OCI-LY7 (cell line): ENCODE measurements around the gene RAD51B. TPM values are rescaled to one million over a fixed set of nuclear protein-coding genes. Genes with fewer than 3 reads are reported as not detected.

Experiments
- BruUV-seq: library from RNA; stranded (reverse); fragments of 400-500 nt; replicated peaks from 2 replicates; lab custom pipeline; 2021; lab: Mats Ljungman, UMichigan
- CTCF ChIA-PET: fragments of 300-600 bp; sonication (Branson Sonifier 250); formaldehyde crosslinking; loops from one replicate; lab custom pipeline; 2022; ENCODE audit warnings: antibody characterized with exemption; ENCODE audit not compliant: unreplicated experiment; lab: Charles Lee
- POLR2A ChIA-PET: fragments of 300-600 bp; sonication (Branson Sonifier 250); formaldehyde crosslinking; loops from one replicate; lab custom pipeline; 2022; ENCODE audit warnings: antibody characterized with exemption; lab: Charles Lee
- DNase-seq: peaks from one replicate; pipeline ENCODE4 v3.0.0-alpha.2; 2015; ENCODE audit warnings: low spot score
- H2AFZ ChIP-seq: fragments of 200-600 bp; sonication (generic), shearing (Covaris generic); 2 replicates; pipeline ENCODE4 v1.6.1; 2014; ENCODE audit warnings: mild to moderate bottlenecking, antibody characterized with exemption, low read length, moderate library complexity
- H3K27ac ChIP-seq: fragments of 200-600 bp; sonication (generic); 2 replicates; pipeline ENCODE4 v1.5.1; 2014; ENCODE audit warnings: mixed run types, low read depth, mild to moderate bottlenecking, moderate library complexity, low read length, inconsistent platforms; ENCODE audit not compliant: poor library complexity, severe bottlenecking
- H3K36me3 ChIP-seq: fragments of 200-600 bp; sonication (generic); 2 replicates; pipeline ENCODE4 v1.6.1; 2014; ENCODE audit warnings: mild to moderate bottlenecking, antibody characterized with exemption, low read length, moderate library complexity, mixed read lengths; ENCODE audit not compliant: insufficient read depth
- H3K4me1 ChIP-seq: fragments of 200-600 bp; sonication (generic); 2 replicates; pipeline ENCODE4 v1.5.1; 2014; ENCODE audit warnings: mild to moderate bottlenecking, low read length; ENCODE audit not compliant: insufficient read depth, poor library complexity, severe bottlenecking
- H3K4me2 ChIP-seq: fragments of 200-600 bp; sonication (generic); 2 replicates; pipeline ENCODE4 v1.6.1; 2014; ENCODE audit warnings: mild to moderate bottlenecking, low read length
- H3K4me3 ChIP-seq: fragments of 200-600 bp; sonication (generic); 2 replicates; pipeline ENCODE4 v1.5.1; 2014; ENCODE audit warnings: mild to moderate bottlenecking, low read depth, low read length; ENCODE audit not compliant: poor library complexity, severe bottlenecking
- H3K79me2 ChIP-seq: fragments of 200-600 bp; sonication (generic); 2 replicates; pipeline ENCODE4 v1.6.1; 2016; ENCODE audit warnings: low read depth, mild to moderate bottlenecking, low read length, moderate library complexity, mixed read lengths; ENCODE audit not compliant: insufficient read depth
- H3K9me2 ChIP-seq: fragments of 200-600 bp; sonication (generic); 2 replicates; pipeline ENCODE4 v1.6.1; 2016; ENCODE audit warnings: mild to moderate bottlenecking, low read length, mixed read lengths; ENCODE audit not compliant: insufficient read depth
- H3K9me3 ChIP-seq: fragments of 200-600 bp; sonication (generic); 2 replicates; pipeline ENCODE4 v1.6.1; 2014; ENCODE audit warnings: mild to moderate bottlenecking, mixed run types, low read length, mixed read lengths
- H4K20me1 ChIP-seq: fragments of 200-600 bp; sonication (generic); 2 replicates; pipeline ENCODE4 v1.6.1; 2014; ENCODE audit warnings: mild to moderate bottlenecking, antibody characterized with exemption, low read length, moderate library complexity, mixed read lengths; ENCODE audit not compliant: insufficient read depth
- EZH2phosphoT487 ChIP-seq: fragments of 200-600 bp; sonication (generic); IDR thresholded peaks from 2 replicates; pipeline ENCODE4 v1.6.1; 2018; ENCODE audit warnings: low read depth, borderline replicate concordance, mild to moderate bottlenecking, mixed run types, antibody characterized with exemption, low read length, moderate library complexity, mixed read lengths
- intact Hi-C: fragments of 100-400 bp; cut with micrococcal nuclease; formaldehyde crosslinking; loops from one replicate; pipeline ENCODE4 v1.10.0; 2022; ENCODE audit not compliant: unreplicated experiment
- total RNA-seq, 2 experiments: library from RNA; depleted of rRNA in 1 of 2; stranded (reverse); fragments of >200 nt in 1 of 2; shearing (Covaris generic) in 1 of 2; gene quantifications; 2 replicates each; pipeline ENCODE4 v1.2.3, GENCODE V29; 2014 to 2022
- TF ChIP-seq, protein P1 (sequence below): fragments of 200-600 bp; sonication (generic); conservative IDR thresholded peaks from 2 replicates; pipeline ENCODE4 v1.5.1; 2014; ENCODE audit warnings: mild to moderate bottlenecking, antibody characterized with exemption, low read length, moderate library complexity, mixed read lengths

Gene RAD51B
- total RNA-seq, 2 experiments from 2014 or later: 41.4 to 89.9 TPM

DNA sequence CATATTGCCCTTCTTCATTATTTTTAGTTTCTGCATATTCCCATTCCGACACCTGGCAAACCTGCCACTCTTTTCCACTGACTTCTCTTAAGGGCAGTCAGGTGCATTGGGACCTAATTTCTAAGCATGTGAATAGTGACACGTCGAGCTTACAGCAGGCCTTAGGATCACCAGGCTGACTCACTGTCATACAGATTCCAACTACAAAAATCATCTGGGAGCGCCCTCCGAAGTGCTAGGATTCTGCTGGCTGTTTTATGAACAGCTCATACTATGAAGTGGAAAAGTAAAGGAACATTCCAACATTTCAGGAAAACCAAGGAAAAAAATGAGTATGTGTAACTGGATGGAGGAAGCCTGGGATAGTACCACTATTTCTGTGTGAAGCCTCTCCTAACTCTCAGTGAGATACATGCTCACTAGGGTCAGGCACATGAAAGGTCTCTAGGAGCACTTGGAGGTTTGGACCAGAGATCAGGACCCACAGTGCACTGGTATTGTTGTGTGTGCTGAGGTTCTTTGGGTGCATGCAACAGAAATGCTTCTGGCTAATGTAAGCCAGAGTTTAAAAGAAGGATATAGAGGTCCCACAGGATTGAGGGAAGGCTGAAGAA is 715.9 kb downstream of the RAD51B start:
- peaks cover 7% of the 10 kb centered on the region; the same call in 1 of the 2 replicates for H3K9me3 ChIP-seq
- no peaks in the 10 kb centered on the region for H3K79me2 ChIP-seq
- H3K4me3 ChIP-seq: no peak overlapping the region
- DNase-seq: no peak
- ChIA-PET CTCF (interaction anchor here (0.6 kb wide), 1 partner anchor 221 kb away, joined by 3 read pairs; no protein-coding TSS in a partner anchor), POLR2A (no interaction called here)
- no peaks in the 10 kb centered on the region for H3K9me2 ChIP-seq
- no peak overlapping the region for H3K4me2 ChIP-seq
- intact Hi-C loops: no loop called here
- no TSS peak for BruUV-seq
- no peak overlapping the region for H3K27ac ChIP-seq
- H3K4me1 ChIP-seq: no peaks in the 10 kb centered on the region
- no peaks in the 10 kb centered on the region; the same call in 1 of the 2 replicates for H3K36me3 ChIP-seq
- H2AFZ ChIP-seq: no peak overlapping the region
- TF ChIP-seq, protein P1, sequence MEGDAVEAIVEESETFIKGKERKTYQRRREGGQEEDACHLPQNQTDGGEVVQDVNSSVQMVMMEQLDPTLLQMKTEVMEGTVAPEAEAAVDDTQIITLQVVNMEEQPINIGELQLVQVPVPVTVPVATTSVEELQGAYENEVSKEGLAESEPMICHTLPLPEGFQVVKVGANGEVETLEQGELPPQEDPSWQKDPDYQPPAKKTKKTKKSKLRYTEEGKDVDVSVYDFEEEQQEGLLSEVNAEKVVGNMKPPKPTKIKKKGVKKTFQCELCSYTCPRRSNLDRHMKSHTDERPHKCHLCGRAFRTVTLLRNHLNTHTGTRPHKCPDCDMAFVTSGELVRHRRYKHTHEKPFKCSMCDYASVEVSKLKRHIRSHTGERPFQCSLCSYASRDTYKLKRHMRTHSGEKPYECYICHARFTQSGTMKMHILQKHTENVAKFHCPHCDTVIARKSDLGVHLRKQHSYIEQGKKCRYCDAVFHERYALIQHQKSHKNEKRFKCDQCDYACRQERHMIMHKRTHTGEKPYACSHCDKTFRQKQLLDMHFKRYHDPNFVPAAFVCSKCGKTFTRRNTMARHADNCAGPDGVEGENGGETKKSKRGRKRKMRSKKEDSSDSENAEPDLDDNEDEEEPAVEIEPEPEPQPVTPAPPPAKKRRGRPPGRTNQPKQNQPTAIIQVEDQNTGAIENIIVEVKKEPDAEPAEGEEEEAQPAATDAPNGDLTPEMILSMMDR: no peak
- no peak for TF ChIP-seq EZH2phosphoT487
- no peaks in the 10 kb centered on the region for H4K20me1 ChIP-seq

DNA sequence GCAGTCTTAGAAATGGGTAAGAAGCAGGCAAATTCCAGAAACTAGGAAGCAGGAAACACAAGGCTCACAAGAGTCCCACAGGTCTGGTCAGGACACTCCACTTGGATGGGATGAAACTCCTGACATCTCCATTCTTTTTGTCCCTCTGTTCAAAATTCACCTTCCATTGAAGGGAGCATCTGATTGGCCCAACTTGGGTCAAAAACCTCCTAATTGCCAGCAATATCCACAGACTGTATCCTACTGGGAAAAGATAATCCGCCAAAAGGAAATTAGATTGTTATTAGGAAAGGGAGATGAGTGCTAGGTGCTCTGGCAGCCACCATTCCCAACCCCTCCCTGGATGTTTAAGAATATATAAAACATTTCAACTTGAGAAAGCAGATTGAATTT is 716.4 kb downstream of the RAD51B start:
- ChIA-PET POLR2A (interaction anchor here (0.7 kb wide), 1 partner anchor 19 kb away, joined by 3 read pairs; no protein-coding TSS in a partner anchor), CTCF (no interaction called here)
- no peak for DNase-seq
- Histone ChIP-seq H3K4me1 (no peaks in the 10 kb centered on the region), H3K4me3 (no peak overlapping the region), H3K79me2 (no peaks in the 10 kb centered on the region), H2AFZ (no peak overlapping the region), H3K27ac (no peak overlapping the region), H4K20me1 (no peaks in the 10 kb centered on the region), H3K9me2 (no peaks in the 10 kb centered on the region), H3K9me3 (peaks cover 3% of the 10 kb centered on the region; the same call in 1 of the 2 replicates), H3K36me3 (no peaks in the 10 kb centered on the region; the same call in 1 of the 2 replicates), H3K4me2 (no peak overlapping the region)
- TF ChIP-seq EZH2phosphoT487: no peak
- TF ChIP-seq, protein P1: no peak
- intact Hi-C loops: no loop called here
- BruUV-seq: no TSS peak

DNA sequence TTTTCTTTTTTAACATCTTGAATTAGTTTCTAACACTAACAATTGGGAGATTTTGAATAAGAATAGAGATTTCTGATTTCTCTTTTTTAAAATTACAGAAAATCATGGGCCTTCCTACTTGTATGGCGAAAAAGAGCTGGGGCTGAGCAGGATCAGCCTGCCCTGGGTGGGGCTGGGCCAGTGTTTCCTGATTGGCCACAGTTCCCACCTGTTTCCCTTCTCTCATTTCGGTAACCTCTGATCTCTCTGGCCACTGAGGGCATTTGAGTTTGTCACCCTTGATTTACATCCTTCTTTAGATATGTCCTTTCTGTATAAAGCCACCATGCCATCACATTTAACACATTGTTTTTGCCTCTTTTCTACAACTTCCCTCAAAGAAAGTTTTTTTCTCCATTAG is 719.1 kb downstream of the RAD51B start:
- no peaks in the 10 kb centered on the region for H4K20me1 ChIP-seq
- H3K4me1 ChIP-seq: no peaks in the 10 kb centered on the region
- H3K79me2 ChIP-seq: no peaks in the 10 kb centered on the region
- no peak overlapping the region for H3K27ac ChIP-seq
- no peak overlapping the region for H2AFZ ChIP-seq
- no peak for DNase-seq
- no peaks in the 10 kb centered on the region for H3K36me3 ChIP-seq
- intact Hi-C loops: no loop called here
- ChIA-PET POLR2A (interaction anchor here (0.7 to 1.4 kb wide), 7 partner anchors 8 to 129 kb away, joined by 3 to 6 read pairs (median 4); no protein-coding TSS in a partner anchor), CTCF (no interaction called here)
- no peak overlapping the region for H3K4me3 ChIP-seq
- no peaks in the 10 kb centered on the region for H3K9me3 ChIP-seq
- no TSS peak for BruUV-seq
- no peaks in the 10 kb centered on the region for H3K9me2 ChIP-seq
- H3K4me2 ChIP-seq: no peak overlapping the region
- TF ChIP-seq, protein P1: no peak
- no peak for TF ChIP-seq EZH2phosphoT487
